HFFc6 (cell line): ENCODE results near the gene GTF3C5. TPM values are rescaled to one million over a fixed set of nuclear protein-coding genes. Genes with fewer than 3 reads are reported as not detected.
A peak's percentile ranks its signal among the peaks of the same experiment; 100 is the strongest.
"Not testable (repeated sequence)": the region's sequence is repeated elsewhere in the genome, so short reads cannot be mapped to it uniquely, and the experiment has no call there.

Source experiments
- DNase-seq: peaks from one replicate; pipeline ENCODE4 v3.0.0-alpha.2; 2018
- H3K27ac Mint-ChIP-seq: 2 replicates; pipeline ENCODE4 v1.8.0; 2020; ENCODE audit warnings: mild to moderate bottlenecking, mixed read lengths
- H3K27me3 Mint-ChIP-seq: 2 replicates; pipeline ENCODE4 v1.8.0; 2021; ENCODE audit warnings: mild to moderate bottlenecking, moderate library complexity, mixed read lengths; ENCODE audit not compliant: insufficient read depth
- H3K36me3 Mint-ChIP-seq: 2 replicates; pipeline ENCODE4 v1.8.0; 2021; ENCODE audit warnings: low read depth, mixed read lengths
- H3K4me1 Mint-ChIP-seq: 2 replicates; pipeline ENCODE4 v1.8.0; 2020; ENCODE audit warnings: low read depth, mixed read lengths
- H3K4me3 Mint-ChIP-seq: 2 replicates; pipeline ENCODE4 v1.8.0; 2020; ENCODE audit warnings: mild to moderate bottlenecking, moderate library complexity, mixed read lengths
- H3K9me3 Mint-ChIP-seq: 2 replicates; pipeline ENCODE4 v1.8.0; 2020; ENCODE audit warnings: mild to moderate bottlenecking, mixed read lengths
- CTCF ChIP-seq: fragments of 200-600 bp; sonication (generic); IDR thresholded peaks from 2 replicates; pipeline ENCODE4 v1.5.0; 2021; ENCODE audit warnings: antibody characterized with exemption, mild to moderate bottlenecking
- total RNA-seq, 6 experiments: library from RNA; stranded (reverse); fragmentation: NEBNext Ultra II Directional; extraction: Animal tissue kit (Norgen Biotek cat#: 25700); gene quantifications; 2 replicates in 1 of 6; 3 replicates in 5 of 6; pipeline ENCODE4 v1.2.3, GENCODE V29; 2021

GTF3C5 gene
- total RNA-seq, 6 experiments from 2014 or later = 34.5 to 40.2 (median 38.4) TPM

GRCh38 chr9:133037775-133038515 lies 7.1 kb downstream of the GTF3C5 start:
- no peak for TF ChIP-seq CTCF
- no peak for DNase-seq
- Mint-ChIP-seq H3K9me3 (no peaks in the 10 kb centered on the region), H3K27ac (no peak overlapping the region), H3K4me3 (no peak overlapping the region), H3K27me3 (no peaks in the 10 kb centered on the region), H3K36me3 (peaks cover 21% of the 10 kb centered on the region), H3K4me1 (peaks cover 2% of the 10 kb centered on the region; the same call in 1 of the 2 replicates)

DNA sequence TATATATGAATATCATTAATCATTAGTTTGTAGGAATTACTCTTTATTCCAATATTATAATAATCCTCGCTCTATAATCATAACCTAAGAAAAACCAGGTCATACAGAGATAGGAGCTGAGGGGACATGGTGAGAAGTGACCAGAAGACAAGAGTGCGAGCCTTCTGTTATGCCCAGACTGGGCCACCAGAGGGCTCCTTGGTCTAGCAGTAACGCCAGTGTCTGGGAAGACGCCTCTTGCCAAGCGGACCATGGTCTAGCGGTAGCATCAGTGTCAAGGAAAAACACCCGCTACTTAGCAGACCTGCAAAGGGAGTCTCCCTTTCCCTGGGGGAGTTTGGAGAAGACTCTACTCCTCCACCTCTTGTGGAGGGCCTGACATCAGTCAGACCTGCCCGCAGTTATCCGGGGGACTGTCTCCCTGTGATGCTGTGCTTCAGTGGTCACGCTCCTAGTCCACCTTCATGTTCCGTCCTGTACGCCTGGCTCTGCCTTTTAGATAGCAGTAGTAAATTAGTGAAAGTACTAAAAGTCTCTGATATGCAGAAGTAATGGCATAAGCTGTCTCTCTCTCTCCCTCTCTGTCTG lies 10.2 kb downstream of the GTF3C5 start:
- H3K4me3 Mint-ChIP-seq, H3K27me3 Mint-ChIP-seq, H3K4me1 Mint-ChIP-seq, H3K27ac Mint-ChIP-seq, H3K9me3 Mint-ChIP-seq: not testable (repeated sequence)
- peaks cover 10% of the 10 kb centered on the region for H3K36me3 Mint-ChIP-seq
- TF ChIP-seq CTCF = peak; percentile 84
- peak; percentile 47 for DNase-seq

- H3K27ac Mint-ChIP-seq = no peak overlapping the region
- H3K36me3 Mint-ChIP-seq = peaks cover 7% of the 10 kb centered on the region
- no peak overlapping the region for H3K4me3 Mint-ChIP-seq
- TF ChIP-seq CTCF = no peak
- DNase-seq = no peak
- no peaks in the 10 kb centered on the region for H3K4me1 Mint-ChIP-seq
- H3K9me3 Mint-ChIP-seq = no peaks in the 10 kb centered on the region
- peaks cover 2% of the 10 kb centered on the region; the same call in 1 of the 2 replicates for H3K27me3 Mint-ChIP-seq
Observed at GRCh38 chr9:133041958-133042357, 11.2 kb downstream of the GTF3C5 start.

GRCh38 chr9:133042676-133043075 lies 11.9 kb downstream of the GTF3C5 start:
- H3K4me1 Mint-ChIP-seq = no peaks in the 10 kb centered on the region
- H3K27me3 Mint-ChIP-seq = peaks cover 2% of the 10 kb centered on the region; the same call in 1 of the 2 replicates
- TF ChIP-seq CTCF = no peak
- peaks cover 5% of the 10 kb centered on the region for H3K36me3 Mint-ChIP-seq
- H3K9me3 Mint-ChIP-seq = no peaks in the 10 kb centered on the region
- no peak overlapping the region for H3K27ac Mint-ChIP-seq
- no peak overlapping the region for H3K4me3 Mint-ChIP-seq
- no peak for DNase-seq

DNA sequence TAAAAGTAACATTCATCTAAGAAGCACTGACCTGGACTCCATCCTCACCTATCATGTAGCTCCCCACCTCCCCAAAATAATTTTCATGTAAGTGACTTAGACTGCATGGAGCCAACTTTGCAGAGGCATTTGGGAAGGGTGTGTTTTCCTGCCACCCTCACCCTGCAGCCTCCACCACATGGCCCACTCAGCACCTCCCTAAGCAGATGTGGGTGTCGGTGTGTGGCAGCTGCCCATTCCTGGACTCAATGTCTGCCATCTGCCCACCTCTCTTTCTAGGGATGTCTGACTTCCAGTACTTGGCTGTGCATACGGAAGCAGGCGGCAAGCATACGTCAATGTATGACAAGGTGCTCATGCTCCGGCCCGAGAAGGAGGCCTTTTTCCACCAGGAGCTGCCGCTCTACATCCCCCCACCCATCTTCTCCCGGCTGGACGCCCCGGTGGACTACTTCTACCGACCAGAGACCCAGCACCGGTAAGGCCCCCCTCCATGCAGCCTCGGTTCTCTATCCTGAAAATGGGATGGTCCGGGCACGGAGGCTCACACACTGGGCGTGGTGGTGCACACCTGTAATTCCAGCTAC lies 12.7 kb downstream of the GTF3C5 start:
- TF ChIP-seq CTCF = no peak
- Mint-ChIP-seq H3K4me1 (no peaks in the 10 kb centered on the region), H3K4me3 (no peak overlapping the region), H3K27me3 (peaks cover 2% of the 10 kb centered on the region; the same call in 1 of the 2 replicates), H3K9me3 (no peaks in the 10 kb centered on the region), H3K36me3 (no peaks in the 10 kb centered on the region; the same call in 1 of the 2 replicates), H3K27ac (no peak overlapping the region)
- no peak for DNase-seq
